ENCODE results near the gene RBM17.
A peak's percentile ranks its signal among the peaks of the same experiment; 100 is the strongest.
"Not testable (repeated sequence)": the region's sequence is repeated elsewhere in the genome, so short reads cannot be mapped to it uniquely, and the experiment has no call there.

Gene RBM17, protein sequence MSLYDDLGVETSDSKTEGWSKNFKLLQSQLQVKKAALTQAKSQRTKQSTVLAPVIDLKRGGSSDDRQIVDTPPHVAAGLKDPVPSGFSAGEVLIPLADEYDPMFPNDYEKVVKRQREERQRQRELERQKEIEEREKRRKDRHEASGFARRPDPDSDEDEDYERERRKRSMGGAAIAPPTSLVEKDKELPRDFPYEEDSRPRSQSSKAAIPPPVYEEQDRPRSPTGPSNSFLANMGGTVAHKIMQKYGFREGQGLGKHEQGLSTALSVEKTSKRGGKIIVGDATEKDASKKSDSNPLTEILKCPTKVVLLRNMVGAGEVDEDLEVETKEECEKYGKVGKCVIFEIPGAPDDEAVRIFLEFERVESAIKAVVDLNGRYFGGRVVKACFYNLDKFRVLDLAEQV

DNA sequence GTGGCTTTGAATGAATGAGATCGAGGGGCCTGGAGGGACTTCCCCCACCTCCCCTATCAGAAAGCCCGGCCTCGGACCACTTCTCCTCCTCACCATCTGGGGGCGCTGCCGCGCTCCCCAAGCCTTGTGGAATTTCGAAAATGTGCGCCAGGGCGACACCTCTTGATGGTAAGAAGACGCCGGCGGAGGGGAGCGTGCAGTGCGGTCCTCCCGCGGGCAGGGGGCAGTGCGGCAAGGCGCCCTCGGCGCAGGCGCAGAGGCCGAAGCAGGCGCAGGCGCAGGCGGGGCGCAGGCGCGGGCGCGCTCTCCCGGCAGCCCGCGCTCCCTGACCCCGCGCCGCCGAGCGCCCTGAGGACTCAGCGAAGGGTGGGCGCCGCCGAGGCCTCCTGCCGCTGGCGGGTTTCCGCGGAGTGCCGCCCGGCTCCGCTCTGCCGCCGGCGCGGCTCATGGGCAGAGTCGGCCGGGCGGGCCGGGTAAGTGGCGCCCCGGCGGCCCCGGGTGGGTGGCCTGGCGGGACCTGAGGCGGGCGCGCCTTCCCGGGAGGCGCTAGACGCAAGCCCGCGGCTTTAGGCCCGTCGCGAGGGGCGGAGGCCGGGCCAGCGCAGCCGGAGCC, at the start of gene RBM17:
Gene RBM17 (plus strand): TSS at position 314 of the 613 bp plus-strand sequence. CDS start 8,032 bp downstream, outside the sequence.
- DNase-seq (ENCODE audit: low read depth) = peak; percentile 93
- TF ChIP-seq, protein P1, sequence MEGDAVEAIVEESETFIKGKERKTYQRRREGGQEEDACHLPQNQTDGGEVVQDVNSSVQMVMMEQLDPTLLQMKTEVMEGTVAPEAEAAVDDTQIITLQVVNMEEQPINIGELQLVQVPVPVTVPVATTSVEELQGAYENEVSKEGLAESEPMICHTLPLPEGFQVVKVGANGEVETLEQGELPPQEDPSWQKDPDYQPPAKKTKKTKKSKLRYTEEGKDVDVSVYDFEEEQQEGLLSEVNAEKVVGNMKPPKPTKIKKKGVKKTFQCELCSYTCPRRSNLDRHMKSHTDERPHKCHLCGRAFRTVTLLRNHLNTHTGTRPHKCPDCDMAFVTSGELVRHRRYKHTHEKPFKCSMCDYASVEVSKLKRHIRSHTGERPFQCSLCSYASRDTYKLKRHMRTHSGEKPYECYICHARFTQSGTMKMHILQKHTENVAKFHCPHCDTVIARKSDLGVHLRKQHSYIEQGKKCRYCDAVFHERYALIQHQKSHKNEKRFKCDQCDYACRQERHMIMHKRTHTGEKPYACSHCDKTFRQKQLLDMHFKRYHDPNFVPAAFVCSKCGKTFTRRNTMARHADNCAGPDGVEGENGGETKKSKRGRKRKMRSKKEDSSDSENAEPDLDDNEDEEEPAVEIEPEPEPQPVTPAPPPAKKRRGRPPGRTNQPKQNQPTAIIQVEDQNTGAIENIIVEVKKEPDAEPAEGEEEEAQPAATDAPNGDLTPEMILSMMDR (IDR thresholded peaks at IDR 0.05; ENCODE audit: control insufficient read depth, extremely low read depth, insufficient read depth) = peak; percentile 100

DNA sequence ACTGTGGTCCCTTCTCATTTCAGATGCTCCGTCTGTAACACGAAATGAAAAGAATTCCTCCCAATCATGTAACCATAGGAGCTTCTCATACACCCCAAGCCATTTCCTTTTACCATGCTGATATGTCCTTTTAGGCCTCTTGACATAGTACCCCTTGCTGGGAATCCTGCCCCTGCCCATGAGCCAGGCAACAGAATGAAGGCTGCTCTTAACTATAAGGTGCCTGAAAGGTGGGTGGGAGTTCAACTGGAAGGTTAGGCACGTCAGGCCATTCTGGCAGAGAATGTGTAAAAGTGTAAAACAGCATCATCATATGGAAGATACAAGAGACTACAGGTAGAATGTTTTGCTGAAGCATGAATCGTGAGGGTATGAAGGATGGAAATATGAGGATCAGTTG, 49.1 kb upstream of the RBM17 start:
- no peak for DNase-seq (ENCODE audit: low read depth)
- H3K4me3 ChIP-seq (ENCODE audit: low read depth, low read length) = no peak overlapping the region
- TF ChIP-seq, protein P1 (IDR thresholded peaks at IDR 0.05; ENCODE audit: control insufficient read depth, extremely low read depth, insufficient read depth) = no peak

More for the DNA sequence above, at the start of gene RBM17:
- peak within 1 kb of the TSS; percentile 76 for H3K4me3 ChIP-seq (ENCODE audit: low read depth, low read length)

DNA sequence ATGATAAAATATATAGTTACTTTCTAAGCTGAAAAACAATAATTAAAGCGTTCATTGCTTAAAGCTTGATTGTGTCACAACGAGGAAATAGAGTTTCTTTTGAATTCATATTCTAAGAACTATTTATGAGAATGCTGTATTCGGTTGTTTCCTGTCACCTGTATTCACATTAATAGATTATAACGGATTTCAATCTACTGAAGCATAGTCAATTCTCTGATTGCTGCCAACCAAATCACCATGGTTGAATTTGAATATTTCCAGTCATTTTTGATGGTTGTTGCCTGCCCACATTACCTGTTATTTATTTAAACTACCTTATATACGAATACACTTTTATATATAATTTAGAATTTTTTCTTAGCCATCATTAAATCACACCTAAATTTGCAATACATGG, 48.6 kb upstream of the RBM17 start:
- TF ChIP-seq, protein P1 (IDR thresholded peaks at IDR 0.05; ENCODE audit: control insufficient read depth, extremely low read depth, insufficient read depth) = no peak
- H3K4me3 ChIP-seq (ENCODE audit: low read depth, low read length) = no peak overlapping the region
- no peak for DNase-seq (ENCODE audit: low read depth)

DNA sequence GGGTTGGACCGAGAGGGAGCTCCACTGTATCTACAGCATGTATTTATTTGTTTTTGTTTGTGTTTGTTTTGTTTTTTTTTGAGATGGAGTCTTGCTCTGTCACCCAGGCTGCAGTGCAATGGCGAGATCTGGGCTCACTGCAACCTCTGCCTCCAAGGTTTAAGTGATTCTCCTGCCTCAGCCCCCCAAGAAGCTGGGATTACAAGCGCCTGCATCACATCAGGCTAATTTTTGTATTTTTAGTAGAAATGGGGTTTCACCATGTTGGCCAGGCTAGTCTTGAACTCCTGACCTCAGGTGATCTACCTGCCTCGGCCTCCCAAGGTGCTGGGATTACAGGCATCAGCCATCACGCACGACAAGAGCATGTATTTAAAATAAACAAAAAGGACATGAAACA, 45.5 kb upstream of the RBM17 start:
- DNase-seq (ENCODE audit: low read depth) = not testable (repeated sequence)

DNA sequence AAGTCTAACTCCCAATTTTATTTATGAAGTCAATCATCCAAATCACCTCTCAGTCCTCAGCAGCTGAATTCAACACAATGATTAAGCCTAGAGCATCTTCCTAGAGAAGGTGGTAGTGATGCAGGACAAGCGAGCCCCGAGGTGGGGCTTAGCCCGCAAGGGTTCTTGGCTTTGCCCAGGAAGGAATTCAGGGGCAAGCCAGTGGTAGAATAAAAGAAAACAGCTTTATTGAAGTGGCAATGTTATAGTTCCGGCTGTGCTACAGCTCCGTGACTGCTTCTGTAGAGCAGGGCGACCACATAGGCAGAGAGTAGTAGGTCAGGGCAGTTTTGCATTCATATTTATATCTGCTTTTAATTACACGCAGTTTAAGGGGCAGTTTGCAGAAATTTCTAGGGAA, 44.8 kb upstream of the RBM17 start:
- H3K4me3 ChIP-seq (ENCODE audit: low read depth, low read length) = no peak overlapping the region
- TF ChIP-seq, protein P1 (IDR thresholded peaks at IDR 0.05; ENCODE audit: control insufficient read depth, extremely low read depth, insufficient read depth) = no peak
- DNase-seq (ENCODE audit: low read depth) = no peak

More for the DNA sequence above, 45.5 kb upstream of the RBM17 start:
- H3K4me3 ChIP-seq (ENCODE audit: low read depth, low read length) = not testable (repeated sequence)

DNA sequence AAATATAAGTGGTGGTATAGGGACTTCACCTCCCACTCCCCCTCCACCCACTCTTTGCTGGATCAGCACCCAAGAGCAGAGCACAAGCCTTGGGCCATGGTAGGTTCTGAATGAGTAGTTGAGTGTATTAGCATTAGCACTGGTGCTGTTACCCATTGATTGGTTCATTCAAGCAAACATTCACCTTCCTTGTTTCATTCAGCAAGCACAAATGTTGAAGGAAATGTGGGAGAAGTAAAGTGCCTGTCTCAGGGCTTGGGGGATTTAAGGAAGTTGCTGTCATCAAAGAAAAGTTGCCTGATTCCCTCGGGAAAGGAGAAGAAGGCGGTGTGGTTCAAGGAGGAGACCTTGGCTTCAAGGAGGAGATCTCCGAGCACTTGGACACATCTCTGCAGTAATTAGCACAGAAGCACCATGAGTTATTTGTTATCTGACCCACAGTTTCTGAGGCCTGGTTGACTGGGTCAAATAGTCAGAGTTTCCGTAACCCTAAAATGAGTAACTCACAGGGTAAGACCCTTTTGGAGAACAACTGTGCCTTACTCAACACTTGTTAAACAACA, 44.0 kb upstream of the RBM17 start:
- DNase-seq (ENCODE audit: low read depth) = no peak
- TF ChIP-seq, protein P1 (IDR thresholded peaks at IDR 0.05; ENCODE audit: control insufficient read depth, extremely low read depth, insufficient read depth) = no peak
- no peak overlapping the region for H3K4me3 ChIP-seq (ENCODE audit: low read depth, low read length)

DNA sequence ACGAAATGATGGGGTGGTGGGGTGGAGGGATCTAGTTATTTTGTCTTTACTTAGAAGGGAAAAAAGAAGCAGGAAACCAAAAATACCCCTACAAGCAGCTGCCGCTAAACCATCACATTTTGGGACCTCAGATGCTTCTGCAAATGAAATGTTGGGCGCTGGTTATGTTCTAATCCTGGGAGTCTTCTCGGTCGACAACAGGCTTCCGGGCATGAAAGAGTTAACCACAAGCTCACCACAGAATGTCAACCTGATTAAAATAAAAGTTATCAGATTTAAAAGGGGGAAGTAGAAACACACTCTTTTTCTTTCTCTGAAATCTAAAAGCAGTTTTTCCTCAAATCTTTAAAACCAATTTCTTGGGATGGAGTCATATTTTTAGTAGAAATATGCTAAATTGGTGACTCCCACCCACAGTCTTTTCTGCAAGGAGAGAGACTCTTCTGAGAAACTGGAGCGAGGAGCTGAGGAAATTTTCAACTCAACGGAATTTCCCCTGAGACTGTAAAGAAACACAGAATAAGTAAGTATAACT, 43.5 kb upstream of the RBM17 start:
- TF ChIP-seq, protein P1 (IDR thresholded peaks at IDR 0.05; ENCODE audit: control insufficient read depth, extremely low read depth, insufficient read depth) = no peak
- no peak for DNase-seq (ENCODE audit: low read depth)
- no peak overlapping the region for H3K4me3 ChIP-seq (ENCODE audit: low read depth, low read length)

Data from LNCaP clone FGC (cell line).